Measurements from ENCODE around the gene PIK3CD.

DNA sequence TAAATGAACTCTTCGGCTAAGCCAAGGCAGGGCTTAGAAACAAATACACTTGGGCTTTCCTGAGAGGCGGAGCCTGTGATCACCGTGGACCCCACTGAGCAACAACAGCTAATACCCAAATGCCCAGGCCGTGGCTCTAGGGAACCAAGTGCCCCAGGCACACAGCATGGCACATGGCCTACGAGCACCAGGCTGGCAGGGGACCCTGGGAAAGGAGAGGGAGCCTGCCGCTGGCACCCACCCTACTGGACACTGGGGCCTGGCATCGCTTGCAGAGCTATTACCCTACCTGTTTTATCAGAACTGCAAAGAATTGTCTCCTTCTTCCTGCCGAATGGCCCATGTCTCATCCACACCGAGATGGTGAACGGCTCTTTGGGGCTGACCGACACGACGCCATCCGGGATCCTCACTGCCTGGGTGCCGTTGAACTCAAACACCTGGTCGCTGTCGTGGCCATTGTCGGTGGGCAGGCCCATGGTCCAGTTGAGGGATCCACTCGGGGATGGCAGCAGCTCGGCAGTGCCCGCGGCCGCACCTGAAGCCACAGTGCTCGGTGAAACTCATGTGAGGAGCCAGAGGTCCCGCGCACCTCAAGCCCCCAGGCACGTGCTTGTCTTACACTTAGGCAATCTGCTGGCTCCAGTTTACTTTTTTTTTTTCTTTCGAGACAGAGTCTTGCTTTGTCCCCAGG is 92.7 kb downstream of the PIK3CD start:
- TF ChIP-seq POLR2A (IDR thresholded peaks at IDR 0.05): no peak
- TF ChIP-seq, protein P1, sequence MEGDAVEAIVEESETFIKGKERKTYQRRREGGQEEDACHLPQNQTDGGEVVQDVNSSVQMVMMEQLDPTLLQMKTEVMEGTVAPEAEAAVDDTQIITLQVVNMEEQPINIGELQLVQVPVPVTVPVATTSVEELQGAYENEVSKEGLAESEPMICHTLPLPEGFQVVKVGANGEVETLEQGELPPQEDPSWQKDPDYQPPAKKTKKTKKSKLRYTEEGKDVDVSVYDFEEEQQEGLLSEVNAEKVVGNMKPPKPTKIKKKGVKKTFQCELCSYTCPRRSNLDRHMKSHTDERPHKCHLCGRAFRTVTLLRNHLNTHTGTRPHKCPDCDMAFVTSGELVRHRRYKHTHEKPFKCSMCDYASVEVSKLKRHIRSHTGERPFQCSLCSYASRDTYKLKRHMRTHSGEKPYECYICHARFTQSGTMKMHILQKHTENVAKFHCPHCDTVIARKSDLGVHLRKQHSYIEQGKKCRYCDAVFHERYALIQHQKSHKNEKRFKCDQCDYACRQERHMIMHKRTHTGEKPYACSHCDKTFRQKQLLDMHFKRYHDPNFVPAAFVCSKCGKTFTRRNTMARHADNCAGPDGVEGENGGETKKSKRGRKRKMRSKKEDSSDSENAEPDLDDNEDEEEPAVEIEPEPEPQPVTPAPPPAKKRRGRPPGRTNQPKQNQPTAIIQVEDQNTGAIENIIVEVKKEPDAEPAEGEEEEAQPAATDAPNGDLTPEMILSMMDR (IDR thresholded peaks at IDR 0.05): no peak
